K562 (cell line): ENCODE data around the gene MED15. TPM values are rescaled to one million over a fixed set of nuclear protein-coding genes. Genes with fewer than 3 reads are reported as not detected.
A peak's percentile ranks its signal among the peaks of the same experiment; 100 is the strongest.

Source experiments
- ATAC-seq: fragments of 200-7000 bp; cut with Tn5 transposase; 3 replicates; pipeline ENCODE4 v1.9.1; 2020; ENCODE audit warnings: moderate library complexity
- BruUV-seq: library from RNA; stranded (reverse); fragments of 400-500 nt; replicated peaks from 2 replicates; lab custom pipeline; 2021; lab: Mats Ljungman, UMichigan
- CTCF ChIA-PET: fragments of 300-600 bp; formaldehyde crosslinking; extraction: SDS; loops from one replicate; lab custom pipeline; 2021; ENCODE audit warnings: low intra/inter-chr PET ratio; lab: Yijun Ruan, JAX
- POLR2A ChIA-PET: fragments of 300-600, 350-650 bp; sonication (Branson Sonifier 250); formaldehyde crosslinking; extraction: SDS; loops from one replicate; lab custom pipeline; 2021; ENCODE audit warnings: antibody characterized with exemption, inconsistent platforms; lab: Yijun Ruan, JAX
- DNase-seq, 4 experiments: peaks; one replicate each; pipeline versions ENCODE4 v3.0.0 to v3.0.0-alpha.2; 2011 to 2018; ENCODE audit warnings: low spot score in 3 of 4, mixed read lengths in 3 of 4; ENCODE audit errors: extremely low read depth in 1 of 4
- FAIRE-seq: peaks from 2 replicates; lab custom pipeline; 2011; peaks lifted over from hg19 to GRCh38; lab: Jason Lieb, UNC
- H2AFZ ChIP-seq: 2 replicates; pipeline ENCODE4 v1.6.0; 2011; ENCODE audit warnings: low read depth, low read length, control low read depth, inconsistent platforms
- H3K27ac ChIP-seq: fragments of 200-600 bp; 3 replicates; pipeline ENCODE4 v1.8.0; 2011; ENCODE audit warnings: low read depth, mild to moderate bottlenecking, control low read depth, inconsistent platforms, low read length, moderate library complexity, mixed read lengths; ENCODE audit errors: extremely low read depth
- H3K27me3 ChIP-seq, 2 experiments: fragments of 300-600 bp in 1 of 2; 2 replicates in 1 of 2; 3 replicates in 1 of 2; pipeline versions ENCODE4 v1.6.0 to v1.8.0; 2011; ENCODE audit warnings: inconsistent platforms in 2 of 2, low read length in 2 of 2, mild to moderate bottlenecking in 1 of 2, mixed read lengths in 1 of 2, moderate library complexity in 1 of 2; ENCODE audit not compliant: control insufficient read depth in 2 of 2, insufficient read depth in 2 of 2
- H3K36me3 ChIP-seq: fragments of 300-600 bp; 3 replicates; pipeline ENCODE4 v1.8.0; 2011; ENCODE audit warnings: mild to moderate bottlenecking, low read length, inconsistent platforms; ENCODE audit not compliant: control insufficient read depth, insufficient read depth
- H3K4me1 ChIP-seq, 2 experiments: fragments of 200-600 bp in 1 of 2; replicated peaks in 1 of 2; 2 replicates in 1 of 2; 3 replicates in 1 of 2; pipeline versions ENCODE4 v1.5.1 to v1.8.0; 2011; ENCODE audit warnings: inconsistent platforms in 2 of 2, low read length in 2 of 2, mild to moderate bottlenecking in 1 of 2, mixed read lengths in 1 of 2, moderate library complexity in 1 of 2; ENCODE audit not compliant: control insufficient read depth in 2 of 2, insufficient read depth in 2 of 2
- H3K4me2 ChIP-seq: 2 replicates; pipeline ENCODE4 v1.6.1; 2011; ENCODE audit warnings: low read length, control low read depth, inconsistent platforms, mixed read lengths; ENCODE audit not compliant: insufficient read depth
- H3K4me3 ChIP-seq: fragments of 200-600 bp; sonication (generic), shearing (Covaris generic); 2 replicates; pipeline ENCODE4 v1.5.1; 2016; ENCODE audit warnings: control low read depth, inconsistent platforms
- H3K79me2 ChIP-seq: fragments of 200-600 bp; 3 replicates; pipeline ENCODE4 v1.8.0; 2011; ENCODE audit warnings: low read length, inconsistent platforms; ENCODE audit not compliant: control insufficient read depth, insufficient read depth
- H3K9ac ChIP-seq, 2 experiments: 2 replicates each; pipeline versions ENCODE4 v1.6.0 to v1.6.1; 2011; ENCODE audit warnings: low read depth in 2 of 2, low read length in 2 of 2, control low read depth in 1 of 2, inconsistent platforms in 1 of 2, mild to moderate bottlenecking in 1 of 2, mixed read lengths in 1 of 2; ENCODE audit not compliant: insufficient read depth in 1 of 2
- H3K9me1 ChIP-seq: one replicate; pipeline ENCODE4 v1.6.0; 2011; ENCODE audit warnings: inconsistent platforms, mild to moderate bottlenecking, low read length, moderate library complexity; ENCODE audit not compliant: control insufficient read depth, insufficient read depth
- H3K9me3 ChIP-seq: replicated peaks from 2 replicates; pipeline ENCODE4 v1.5.1; 2011; ENCODE audit warnings: low read depth, low read length, inconsistent platforms; ENCODE audit not compliant: control insufficient read depth, insufficient read depth
- H4K20me1 ChIP-seq: replicated peaks from 2 replicates; pipeline ENCODE4 v1.6.1; 2011; ENCODE audit warnings: low read length, inconsistent platforms, mixed read lengths; ENCODE audit not compliant: control insufficient read depth, insufficient read depth
- ARID1B ChIP-seq: fragments of 450-650 bp; IDR thresholded peaks from 2 replicates; pipeline ENCODE4 v1.6.1; 2016; ENCODE audit warnings: antibody characterized with exemption, mild to moderate bottlenecking, inconsistent platforms
- EGR1 ChIP-seq: fragments of 450-650 bp; conservative IDR thresholded peaks from 2 replicates; pipeline ENCODE4 v1.6.1; 2017; ENCODE audit warnings: mild to moderate bottlenecking
- ERF ChIP-seq: fragments of 450-650 bp; formaldehyde crosslinking; IDR thresholded peaks from 2 replicates; pipeline ENCODE4 v1.4.0; 2020; ENCODE audit warnings: mild to moderate bottlenecking, mixed read lengths
- HMGN3 ChIP-seq: IDR thresholded peaks from 2 replicates; pipeline ENCODE4 v1.6.1; 2011; ENCODE audit warnings: borderline replicate concordance, low read depth, mild to moderate bottlenecking, mixed read lengths, low read length; ENCODE audit not compliant: insufficient read length; ENCODE audit errors: extremely low read depth
- HNRNPLL ChIP-seq: fragments of 200-400 bp; formaldehyde crosslinking; IDR thresholded peaks from 2 replicates; pipeline ENCODE4 v1.6.1; 2017; ENCODE audit warnings: low read length, low read depth, mild to moderate bottlenecking; ENCODE audit not compliant: poor library complexity, severe bottlenecking
- PHB ChIP-seq: fragments of 250-450 bp; sonication (Bioruptor Pico); IDR thresholded peaks from 2 replicates; pipeline ENCODE4 v1.5.0; 2021
- RBM22 ChIP-seq: fragments of 200-400 bp; formaldehyde crosslinking; IDR thresholded peaks from 2 replicates; pipeline ENCODE4 v1.6.1; 2018; ENCODE audit warnings: low read length, low read depth; ENCODE audit not compliant: poor library complexity, severe bottlenecking
- TFAM ChIP-seq: fragments of 250-450 bp; sonication (Bioruptor Pico); conservative IDR thresholded peaks from 2 replicates; pipeline ENCODE4 v1.5.0; 2021; ENCODE audit warnings: mild to moderate bottlenecking, moderate library complexity
- U2AF2 ChIP-seq: fragments of 200-400 bp; formaldehyde crosslinking; optimal IDR thresholded peaks from 2 replicates; pipeline ENCODE3; 2017; ENCODE audit warnings: low read depth, mild to moderate bottlenecking, low read length
- ZEB2 ChIP-seq: fragments of 450-650 bp; IDR thresholded peaks from 2 replicates; pipeline ENCODE4 v1.6.1; 2016
- WGBS: fragments of 100-300 bp; shearing (Covaris generic); methylation state at CpG from one replicate; pipeline ENCODE4 v1.1.6; 2016; ENCODE audit warnings: low coverage, mixed read lengths; ENCODE audit not compliant: insufficient coverage; ENCODE audit errors: missing lambda C conversion rate; 5-methylcytosine and 5-hydroxymethylcytosine counted together
- in situ Hi-C: fragments of 300-500 bp; cut with MboI; formaldehyde crosslinking; loops from 4 replicates; pipeline ENCODE4 v1.15.0; 2018; ENCODE audit warnings: inconsistent platforms, mixed read lengths
- intact Hi-C: fragments of 100-400 bp; cut with micrococcal nuclease; formaldehyde crosslinking; loops from 2 replicates; pipeline ENCODE4 v1.14.2; 2022
- polyA plus RNA-seq, 8 experiments: library from polyadenylated mRNA; depleted of rRNA in 4 of 8; stranded (reverse) in 5 of 8; unstranded in 3 of 8; fragments of >200 nt; fragmentation: Nextera tagmentation in 2 of 8; fragmentation: Illumina TruSeq in 1 of 8; extraction: Ambion mirVana in 2 of 8; extraction: Trizol in 1 of 8; gene quantifications; 2 replicates each; pipeline versions ENCODE4 v1.2.1 to v1.2.3, GENCODE V29; 2011 to 2014; ENCODE audit warnings: inconsistent platforms in 1 of 8, missing spikeins in 1 of 8
- total RNA-seq, 7 experiments: library from RNA; depleted of rRNA in 6 of 7; stranded (reverse); fragments of >200 nt in 6 of 7; fragmentation: Illumina TruSeq in 2 of 7; extraction: Trizol in 2 of 7; gene quantifications; 2 replicates each; pipeline versions ENCODE4 v1.2.1 to v1.2.3, GENCODE V29; 2011 to 2021; ENCODE audit warnings: low replicate concordance in 1 of 7
- TF ChIP-seq, protein P1 (sequence below): fragments of 450-650 bp; formaldehyde crosslinking; IDR thresholded peaks from 2 replicates; pipeline ENCODE4 v1.4.0; 2020; ENCODE audit warnings: mild to moderate bottlenecking, moderate library complexity
- TF ChIP-seq, protein P2 (sequence below): fragments of 200-400 bp; formaldehyde crosslinking; IDR thresholded peaks from 2 replicates; pipeline ENCODE4 v1.6.1; 2017; ENCODE audit warnings: mild to moderate bottlenecking, low read depth, low read length, moderate library complexity
- TF ChIP-seq, protein P3 (sequence below): fragments of 250-450 bp; sonication (Bioruptor Pico); IDR thresholded peaks from 2 replicates; pipeline ENCODE4 v1.4.0; 2020; ENCODE audit warnings: mild to moderate bottlenecking, moderate library complexity

The MED15 gene
- total and polyA plus RNA-seq, 9 of the 15 experiments (the other 6 are each of a cell fraction or from before 2014, with no cell fraction given) = 4.0 to 271 (median 60.1) TPM

DNA sequence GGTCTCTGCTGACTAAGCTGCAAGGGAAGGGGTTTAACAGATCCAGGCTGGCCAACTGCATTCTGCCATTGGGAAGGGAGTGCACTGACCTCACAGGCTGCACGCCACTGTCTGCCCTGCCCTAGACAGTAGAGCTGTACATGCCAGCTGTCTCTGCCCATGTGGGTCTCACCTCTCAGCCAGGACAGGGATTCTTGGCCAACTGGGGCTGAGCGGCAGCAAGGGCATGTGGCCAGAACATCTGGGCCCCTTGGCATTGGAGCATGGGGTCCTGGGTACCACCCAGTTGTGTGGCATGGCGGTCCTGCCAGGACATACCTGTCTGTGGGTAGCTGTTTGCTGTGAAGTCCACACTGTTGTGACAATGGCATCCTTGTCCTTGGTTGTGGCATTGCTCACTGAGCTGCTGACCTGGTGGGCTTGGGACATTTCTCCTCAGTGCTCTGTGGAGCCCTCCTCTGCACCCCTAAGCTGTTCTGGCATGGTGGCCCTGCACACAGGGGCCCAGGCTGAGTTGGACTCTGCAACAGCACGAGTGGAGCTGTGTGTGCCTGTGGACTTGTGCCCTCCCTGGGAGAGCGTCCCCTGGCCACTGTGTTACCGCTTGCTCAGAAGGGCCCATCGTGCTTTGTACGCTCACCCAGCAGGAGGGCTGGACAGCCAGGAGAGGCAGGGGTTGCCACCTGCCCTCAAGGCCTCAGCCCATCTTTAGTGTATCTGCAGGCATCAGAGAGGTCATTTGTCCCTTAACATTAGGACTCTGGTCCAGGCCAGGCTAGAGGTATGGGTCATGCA is 46.7 kb downstream of the MED15 start (continued):
- TF ChIP-seq, protein P1, sequence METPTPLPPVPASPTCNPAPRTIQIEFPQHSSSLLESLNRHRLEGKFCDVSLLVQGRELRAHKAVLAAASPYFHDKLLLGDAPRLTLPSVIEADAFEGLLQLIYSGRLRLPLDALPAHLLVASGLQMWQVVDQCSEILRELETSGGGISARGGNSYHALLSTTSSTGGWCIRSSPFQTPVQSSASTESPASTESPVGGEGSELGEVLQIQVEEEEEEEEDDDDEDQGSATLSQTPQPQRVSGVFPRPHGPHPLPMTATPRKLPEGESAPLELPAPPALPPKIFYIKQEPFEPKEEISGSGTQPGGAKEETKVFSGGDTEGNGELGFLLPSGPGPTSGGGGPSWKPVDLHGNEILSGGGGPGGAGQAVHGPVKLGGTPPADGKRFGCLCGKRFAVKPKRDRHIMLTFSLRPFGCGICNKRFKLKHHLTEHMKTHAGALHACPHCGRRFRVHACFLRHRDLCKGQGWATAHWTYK (CRISPR knock-in tag) = peak; percentile 20; the same call in 1 of the 2 replicates
- TF ChIP-seq ZEB2 (no peak), TFAM (CRISPR knock-in tag) (no peak)

DNA sequence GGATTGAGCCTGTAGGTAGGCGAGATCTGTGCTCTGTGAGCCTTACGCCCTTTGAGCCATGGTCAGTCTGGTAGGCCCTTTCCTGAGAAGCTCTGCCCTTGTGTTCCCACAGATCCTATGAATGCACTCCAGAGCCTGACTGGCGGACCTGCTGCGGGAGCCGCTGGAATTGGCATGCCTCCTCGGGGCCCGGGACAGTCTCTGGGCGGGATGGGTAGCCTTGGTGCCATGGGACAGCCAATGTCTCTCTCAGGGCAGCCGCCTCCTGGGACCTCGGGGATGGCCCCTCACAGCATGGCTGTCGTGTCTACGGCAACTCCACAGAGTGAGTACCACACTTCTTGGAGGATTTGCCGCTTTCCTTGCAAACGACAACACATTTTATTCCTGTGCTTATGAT is 47.4 kb downstream of the MED15 start:
- ATAC-seq = no peak
- Histone ChIP-seq H2AFZ (no peak overlapping the region), H4K20me1 (peaks cover 47% of the 10 kb centered on the region), H3K9me3 (no peaks in the 10 kb centered on the region), H3K27me3 (no peaks in the 10 kb centered on the region), H3K4me1 (peaks cover 14 to 33% of the 10 kb centered on the region in 2 experiments), H3K4me2 (no peak overlapping the region), H3K9ac (no peak overlapping the region), H3K36me3 (peaks cover 97% of the 10 kb centered on the region), H3K9me1 (peaks cover 20% of the 10 kb centered on the region), H3K79me2 (peaks cover 32% of the 10 kb centered on the region), H3K27ac (no peak overlapping the region), H3K4me3 (no peak overlapping the region)
- CTCF ChIA-PET = interaction anchor here (0.9 kb wide), 1 partner anchor 9 kb away, joined by 4 read pairs; no protein-coding TSS in a partner anchor
- no peak for DNase-seq
- no peak for FAIRE-seq
- POLR2A ChIA-PET = interaction anchor here (0.7 to 68.9 kb wide), 5 partner anchors 11 to 147 kb away, joined by 3 to 1693 read pairs (median 4); partner anchors contain the start of gene MED15
- no TSS peak for BruUV-seq
- 94% methylated on average over 14 of the region's 14 CpGs for WGBS
- in situ Hi-C loops = no loop called here
- intact Hi-C loops = no loop called here
- TF ChIP-seq ARID1B = no peak
- no peak for TF ChIP-seq EGR1
- TF ChIP-seq, protein P2, sequence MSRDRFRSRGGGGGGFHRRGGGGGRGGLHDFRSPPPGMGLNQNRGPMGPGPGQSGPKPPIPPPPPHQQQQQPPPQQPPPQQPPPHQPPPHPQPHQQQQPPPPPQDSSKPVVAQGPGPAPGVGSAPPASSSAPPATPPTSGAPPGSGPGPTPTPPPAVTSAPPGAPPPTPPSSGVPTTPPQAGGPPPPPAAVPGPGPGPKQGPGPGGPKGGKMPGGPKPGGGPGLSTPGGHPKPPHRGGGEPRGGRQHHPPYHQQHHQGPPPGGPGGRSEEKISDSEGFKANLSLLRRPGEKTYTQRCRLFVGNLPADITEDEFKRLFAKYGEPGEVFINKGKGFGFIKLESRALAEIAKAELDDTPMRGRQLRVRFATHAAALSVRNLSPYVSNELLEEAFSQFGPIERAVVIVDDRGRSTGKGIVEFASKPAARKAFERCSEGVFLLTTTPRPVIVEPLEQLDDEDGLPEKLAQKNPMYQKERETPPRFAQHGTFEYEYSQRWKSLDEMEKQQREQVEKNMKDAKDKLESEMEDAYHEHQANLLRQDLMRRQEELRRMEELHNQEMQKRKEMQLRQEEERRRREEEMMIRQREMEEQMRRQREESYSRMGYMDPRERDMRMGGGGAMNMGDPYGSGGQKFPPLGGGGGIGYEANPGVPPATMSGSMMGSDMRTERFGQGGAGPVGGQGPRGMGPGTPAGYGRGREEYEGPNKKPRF = no peak
- TF ChIP-seq RBM22 = peak; percentile 3
- peak; percentile 42 for TF ChIP-seq HMGN3
- TF ChIP-seq ERF (CRISPR knock-in tag) = no peak
- TF ChIP-seq, protein P3, sequence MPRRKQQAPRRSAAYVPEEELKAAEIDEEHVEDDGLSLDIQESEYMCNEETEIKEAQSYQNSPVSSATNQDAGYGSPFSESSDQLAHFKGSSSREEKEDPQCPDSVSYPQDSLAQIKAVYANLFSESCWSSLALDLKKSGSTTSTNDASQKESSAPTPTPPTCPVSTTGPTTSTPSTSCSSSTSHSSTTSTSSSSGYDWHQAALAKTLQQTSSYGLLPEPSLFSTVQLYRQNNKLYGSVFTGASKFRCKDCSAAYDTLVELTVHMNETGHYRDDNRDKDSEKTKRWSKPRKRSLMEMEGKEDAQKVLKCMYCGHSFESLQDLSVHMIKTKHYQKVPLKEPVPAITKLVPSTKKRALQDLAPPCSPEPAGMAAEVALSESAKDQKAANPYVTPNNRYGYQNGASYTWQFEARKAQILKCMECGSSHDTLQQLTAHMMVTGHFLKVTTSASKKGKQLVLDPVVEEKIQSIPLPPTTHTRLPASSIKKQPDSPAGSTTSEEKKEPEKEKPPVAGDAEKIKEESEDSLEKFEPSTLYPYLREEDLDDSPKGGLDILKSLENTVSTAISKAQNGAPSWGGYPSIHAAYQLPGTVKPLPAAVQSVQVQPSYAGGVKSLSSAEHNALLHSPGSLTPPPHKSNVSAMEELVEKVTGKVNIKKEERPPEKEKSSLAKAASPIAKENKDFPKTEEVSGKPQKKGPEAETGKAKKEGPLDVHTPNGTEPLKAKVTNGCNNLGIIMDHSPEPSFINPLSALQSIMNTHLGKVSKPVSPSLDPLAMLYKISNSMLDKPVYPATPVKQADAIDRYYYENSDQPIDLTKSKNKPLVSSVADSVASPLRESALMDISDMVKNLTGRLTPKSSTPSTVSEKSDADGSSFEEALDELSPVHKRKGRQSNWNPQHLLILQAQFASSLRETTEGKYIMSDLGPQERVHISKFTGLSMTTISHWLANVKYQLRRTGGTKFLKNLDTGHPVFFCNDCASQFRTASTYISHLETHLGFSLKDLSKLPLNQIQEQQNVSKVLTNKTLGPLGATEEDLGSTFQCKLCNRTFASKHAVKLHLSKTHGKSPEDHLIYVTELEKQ = no peak
- no peak for TF ChIP-seq U2AF2
- TF ChIP-seq PHB (CRISPR knock-in tag) = 0 out of 2 replicates have a peak, but pooled peaks have one; percentile 10
- peak; percentile 11 for TF ChIP-seq HNRNPLL
